Activated T-cell treated with anti-CD3 and anti-CD28 coated beads for 1 hour (primary cell): Measurements from ENCODE around the gene PFKFB1.

ENCODE experiments used
- DNase-seq: peaks from one replicate; pipeline ENCODE4 v3.0.0-alpha.2; 2020; ENCODE audit warnings: low read depth

PFKFB1 gene

GRCh38 chrX:54994099-54994498 lies at the start of gene PFKFB1:
Gene PFKFB1, minus strand, starts transcription at chrX:54994188. Its CDS starts 181 bp downstream, at chrX:54994007.
- DNase-seq: no peak

- no peak for DNase-seq
Observed at GRCh38 chrX:55041514-55041913, 47.5 kb upstream of the PFKFB1 start.

GRCh38 chrX:55039471-55039870 lies 45.5 kb upstream of the PFKFB1 start:
- DNase-seq: no peak

GRCh38 chrX:55033429-55033828 lies 39.4 kb upstream of the PFKFB1 start:
- no peak for DNase-seq

GRCh38 chrX:55030271-55031205 lies 36.5 kb upstream of the PFKFB1 start, which contains the start of gene ALAS2:
Gene ALAS2, minus strand, starts transcription at chrX:55030977. Its CDS starts 4,977 bp downstream, at chrX:55026000.
- DNase-seq: no peak

- DNase-seq: no peak
Observed at GRCh38 chrX:55029291-55029690, 35.3 kb upstream of the PFKFB1 start.

GRCh38 chrX:55028611-55029010 lies 34.6 kb upstream of the PFKFB1 start:
- no peak for DNase-seq

- no peak for DNase-seq
Observed at GRCh38 chrX:55028040-55028439, 34.1 kb upstream of the PFKFB1 start.

GRCh38 chrX:55026840-55027239 lies 32.9 kb upstream of the PFKFB1 start:
- DNase-seq: no peak

- no peak for DNase-seq
Observed at GRCh38 chrX:55026143-55026542, 32.2 kb upstream of the PFKFB1 start.

- DNase-seq: no peak
Observed at GRCh38 chrX:55014897-55015299, 20.9 kb upstream of the PFKFB1 start.

GRCh38 chrX:55011294-55011693 lies 17.3 kb upstream of the PFKFB1 start:
- no peak for DNase-seq

- no peak for DNase-seq
Observed at GRCh38 chrX:55008571-55009358, 14.8 kb upstream of the PFKFB1 start.

GRCh38 chrX:55007656-55008055 lies 13.7 kb upstream of the PFKFB1 start:
- no peak for DNase-seq

- no peak for DNase-seq
Observed at GRCh38 chrX:55006827-55007621, 13.0 kb upstream of the PFKFB1 start.

GRCh38 chrX:55005256-55005655 lies 11.3 kb upstream of the PFKFB1 start:
- no peak for DNase-seq

GRCh38 chrX:55004231-55004630 lies 10.2 kb upstream of the PFKFB1 start:
- no peak for DNase-seq

- peak; percentile 78 for DNase-seq
Observed at GRCh38 chrX:54999717-55000598, 6.0 kb upstream of the PFKFB1 start, which contains the start of gene APEX2. Gene APEX2, plus strand, starts transcription at chrX:55000363. Its CDS starts 60 bp downstream, at chrX:55000423.

- DNase-seq: no peak
Observed at GRCh38 chrX:54995621-54996020, 1.6 kb upstream of the PFKFB1 start.

- no peak for DNase-seq
Observed at GRCh38 chrX:54994668-54995351, 822 bp upstream of the PFKFB1 start.
